Endothelial cell of umbilical vein (primary cell): ENCODE data around the gene DNAAF5. TPM values are rescaled to one million over a fixed set of nuclear protein-coding genes. Genes with fewer than 3 reads are reported as not detected.

ENCODE experiments used
- BruUV-seq: library from RNA; stranded (reverse); fragments of 400-500 nt; replicated peaks from 2 replicates; lab custom pipeline; 2021; lab: Mats Ljungman, UMichigan
- CTCF ChIA-PET: fragments of 300-600, 350-600 bp; sonication (Branson Sonifier 250); formaldehyde crosslinking; loops from one replicate; lab custom pipeline; 2021; ENCODE audit warnings: antibody characterized with exemption, inconsistent platforms; lab: Charles Lee
- POLR2A ChIA-PET: fragments of 300-600, 350-600 bp; sonication (Branson Sonifier 250); formaldehyde crosslinking; loops from one replicate; lab custom pipeline; 2021; ENCODE audit warnings: antibody characterized with exemption, inconsistent platforms; lab: Charles Lee
- DNase-seq: peaks from one replicate; pipeline ENCODE4 v3.0.0-alpha.2; 2011; ENCODE audit warnings: low read depth, low spot score
- FAIRE-seq: peaks from 2 replicates; lab custom pipeline; 2011; peaks lifted over from hg19 to GRCh38; lab: Jason Lieb, UNC
- H2AFZ ChIP-seq: 2 replicates; pipeline ENCODE4 v1.6.0; 2012; ENCODE audit warnings: low read depth, low read length, control low read depth, inconsistent platforms
- H3K27ac ChIP-seq: 2 replicates; pipeline ENCODE4 v1.5.1; 2011; ENCODE audit warnings: low read depth, mild to moderate bottlenecking, control low read depth, low read length, moderate library complexity; ENCODE audit not compliant: insufficient read depth
- H3K27me3 ChIP-seq, 2 experiments: 2 replicates each; pipeline versions ENCODE4 v1.6.0 to v1.6.1; 2011; ENCODE audit warnings: low read length in 2 of 2, mixed read lengths in 1 of 2; ENCODE audit not compliant: control insufficient read depth in 2 of 2, insufficient read depth in 2 of 2
- H3K36me3 ChIP-seq, 2 experiments: 2 replicates in 1 of 2; 3 replicates in 1 of 2; pipeline ENCODE4 v1.5.1; 2011; ENCODE audit warnings: low read length in 2 of 2, mild to moderate bottlenecking in 1 of 2, moderate library complexity in 1 of 2; ENCODE audit not compliant: control insufficient read depth in 2 of 2, insufficient read depth in 2 of 2; ENCODE audit errors: extremely low read depth in 1 of 2
- H3K4me1 ChIP-seq: 3 replicates; pipeline ENCODE4 v1.5.1; 2011; ENCODE audit warnings: mild to moderate bottlenecking, low read length; ENCODE audit not compliant: control insufficient read depth, insufficient read depth; ENCODE audit errors: extremely low read depth
- H3K4me2 ChIP-seq: 2 replicates; pipeline ENCODE4 v1.6.1; 2011; ENCODE audit warnings: low read length, control low read depth, mixed read lengths; ENCODE audit not compliant: insufficient read depth
- H3K4me3 ChIP-seq, 3 experiments: fragments of 200-600 bp in 1 of 3; sonication (generic), shearing (Covaris generic) in 1 of 3; replicated peaks in 1 of 3; 2 replicates each; pipeline ENCODE4 v1.5.1; 2011 to 2016; ENCODE audit warnings: control low read depth in 3 of 3, low read length in 3 of 3, mild to moderate bottlenecking in 2 of 3, inconsistent platforms in 1 of 3, low read depth in 1 of 3, moderate library complexity in 1 of 3; ENCODE audit not compliant: insufficient read depth in 1 of 3
- H3K79me2 ChIP-seq: 2 replicates; pipeline ENCODE4 v1.6.0; 2012; ENCODE audit warnings: low read length, inconsistent platforms; ENCODE audit not compliant: control insufficient read depth, insufficient read depth
- H3K9ac ChIP-seq: replicated peaks from 2 replicates; pipeline ENCODE3; 2011; ENCODE audit warnings: low read length, control low read depth; ENCODE audit not compliant: insufficient read depth; ENCODE audit errors: extremely low read depth
- H3K9me1 ChIP-seq: replicated peaks from 3 replicates; pipeline ENCODE4 v1.6.0; 2011; ENCODE audit warnings: mild to moderate bottlenecking, low read length; ENCODE audit not compliant: control insufficient read depth, insufficient read depth; ENCODE audit errors: extremely low read depth
- H3K9me3 ChIP-seq: replicated peaks from 2 replicates; pipeline ENCODE4 v1.5.1; 2012; ENCODE audit warnings: low read length, inconsistent platforms; ENCODE audit not compliant: control insufficient read depth, insufficient read depth
- H4K20me1 ChIP-seq: replicated peaks from 2 replicates; pipeline ENCODE3; 2011; ENCODE audit warnings: mild to moderate bottlenecking, low read length; ENCODE audit not compliant: control insufficient read depth, insufficient read depth; ENCODE audit errors: extremely low read depth
- CTCF ChIP-seq, 2 donors: IDR thresholded peaks; 1 replicate in 1 of 2; 2 replicates in 1 of 2; pipeline ENCODE4 v1.5.1; 2011; ENCODE audit warnings: low read length in 2 of 2, mild to moderate bottlenecking in 2 of 2, moderate library complexity in 2 of 2, control low read depth in 1 of 2, inconsistent platforms in 1 of 2, low read depth in 1 of 2; ENCODE audit not compliant: insufficient read depth in 1 of 2; ENCODE audit errors: extremely low read depth in 1 of 2
- EZH2 ChIP-seq: IDR thresholded peaks from 2 replicates; pipeline ENCODE4 v1.6.1; 2012; ENCODE audit warnings: borderline replicate concordance, low read depth, mild to moderate bottlenecking, moderate library complexity, low read length, inconsistent platforms; ENCODE audit not compliant: severe bottlenecking
- FOS ChIP-seq: IDR thresholded peaks from 2 replicates; pipeline ENCODE4 v1.6.1; 2011; ENCODE audit warnings: mild to moderate bottlenecking, low read length, moderate library complexity, borderline replicate concordance; ENCODE audit not compliant: insufficient read depth
- GATA2 ChIP-seq: IDR thresholded peaks from 2 replicates; pipeline ENCODE4 v1.7.0; 2011; ENCODE audit warnings: low read depth, mild to moderate bottlenecking, moderate library complexity, mixed read lengths, low read length; ENCODE audit not compliant: insufficient read length, insufficient read depth
- JUN ChIP-seq: IDR thresholded peaks from 2 replicates; pipeline ENCODE4 v1.6.1; 2011; ENCODE audit warnings: borderline replicate concordance, low read depth; ENCODE audit not compliant: insufficient read length, insufficient read depth
- MAX ChIP-seq: IDR thresholded peaks from 2 replicates; pipeline ENCODE4 v1.6.1; 2011; ENCODE audit not compliant: insufficient read depth, insufficient read length
- MYC ChIP-seq: IDR thresholded peaks from one replicate; pipeline ENCODE4 v1.6.1; 2011; ENCODE audit warnings: mild to moderate bottlenecking, low read depth, low read length
- POLR2A ChIP-seq: IDR thresholded peaks from 2 replicates; pipeline ENCODE4 v1.6.1; 2012; ENCODE audit warnings: low read depth, mild to moderate bottlenecking, control low read depth, low read length
- POLR2AphosphoS5 ChIP-seq: IDR thresholded peaks from 2 replicates; pipeline ENCODE4 v1.6.1; 2012; ENCODE audit warnings: low read depth, mild to moderate bottlenecking, control low read depth, low read length, moderate library complexity; ENCODE audit not compliant: insufficient read depth
- dilution Hi-C: fragments of 300-500 bp; cut with MboI; formaldehyde crosslinking; loops from one replicate; pipeline ENCODE4 v1.15.0; 2019; ENCODE audit warnings: low sequenced_read_pairs; ENCODE audit not compliant: extremely low pct_ligation_motif_present
- intact Hi-C: fragments of 100-400 bp; cut with micrococcal nuclease; formaldehyde crosslinking; loops from one replicate; pipeline ENCODE4 v1.10.0; 2022
- polyA plus RNA-seq, 4 experiments: library from polyadenylated mRNA; depleted of rRNA in 3 of 4; stranded (reverse) in 3 of 4; unstranded in 1 of 4; fragments of >200 nt; gene quantifications; 2 replicates each; pipeline versions ENCODE4 v1.2.1 to v1.2.3, GENCODE V29; 2011 to 2012; ENCODE audit warnings: missing spikeins in 1 of 4
- total RNA-seq: library from RNA; stranded (reverse); gene quantifications from 2 replicates; pipeline ENCODE4 v1.2.3, GENCODE V29; 2021

The DNAAF5 gene
- total and polyA plus RNA-seq, 2 donors (not counting 3 experiments of a cell fraction or from before 2014, with no cell fraction given), result 49.3 to 65.5 TPM

- POLR2A ChIA-PET, result no interaction called here
- H3K79me2 ChIP-seq, result no peaks in the 10 kb centered on the region
These were observed 26.9 kb upstream of the DNAAF5 start for GRCh38 chr7:699476-700170.

More at GRCh38 chr7:699476-700170, 26.9 kb upstream of the DNAAF5 start:
- no peak for DNase-seq
- no peak overlapping the region for H3K4me2 ChIP-seq
- CTCF ChIA-PET, result interaction anchor here (1.0 to 1.6 kb wide), 2 partner anchors 12 to 366 kb away, joined by 3 to 4 read pairs; no protein-coding TSS in a partner anchor
- no peaks in the 10 kb centered on the region for H3K36me3 ChIP-seq
- H3K27ac ChIP-seq, result no peak overlapping the region
- peak overlapping the region; percentile 3 for H2AFZ ChIP-seq
- H3K9me3 ChIP-seq, result no peaks in the 10 kb centered on the region
- FAIRE-seq, result peak; percentile 47
- peaks cover 13% of the 10 kb centered on the region for H3K4me1 ChIP-seq
- no TSS peak for BruUV-seq
- dilution Hi-C loops, result no loop called here
- no peak overlapping the region for H3K4me3 ChIP-seq
- no peaks in the 10 kb centered on the region for H4K20me1 ChIP-seq
- TF ChIP-seq GATA2, result no peak
- TF ChIP-seq MAX, result no peak
- no peak for TF ChIP-seq POLR2AphosphoS5
- no peak for TF ChIP-seq CTCF (IDR thresholded peaks at IDR 0.05; ENCODE audit: extremely low read depth in 1 of 2, insufficient read depth in 1 of 2, low read depth in 1 of 2, low read length in 2 of 2)
- TF ChIP-seq MYC, result no peak
- no peak for TF ChIP-seq JUN
- no peak for TF ChIP-seq POLR2A
- TF ChIP-seq EZH2, result no peak
- no peak for TF ChIP-seq FOS
- no peaks in the 10 kb centered on the region for H3K27me3 ChIP-seq
- H3K9me1 ChIP-seq, result no peaks in the 10 kb centered on the region
- intact Hi-C loops, result no loop called here
- H3K9ac ChIP-seq, result no peak overlapping the region
